ENCODE results near the gene PRPF19.

PRPF19 gene

GRCh38 chr11:60872124-60872960, 34.0 kb downstream of the PRPF19 start:
- no peak for DNase-seq

- DNase-seq: no peak
These were observed 34.9 kb downstream of the PRPF19 start for GRCh38 chr11:60871378-60872061.

- DNase-seq: no peak
These were observed 35.5 kb downstream of the PRPF19 start for GRCh38 chr11:60870733-60871377.

- no peak for DNase-seq
These were observed 36.1 kb downstream of the PRPF19 start for GRCh38 chr11:60870276-60870675.

GRCh38 chr11:60869451-60869825, 36.9 kb downstream of the PRPF19 start:
- DNase-seq: no peak

- DNase-seq: no peak
These were observed 37.5 kb downstream of the PRPF19 start for GRCh38 chr11:60868682-60869450.

GRCh38 chr11:60867871-60868681, 38.3 kb downstream of the PRPF19 start:
- no peak for DNase-seq

GRCh38 chr11:60866911-60867870, 39.2 kb downstream of the PRPF19 start, which contains the start of gene ZP1:
ZP1 (plus strand) TSS chr11:60867542; CDS start chr11:60867562, 20 bp downstream.
- DNase-seq: no peak

GRCh38 chr11:60864856-60865513, 41.4 kb downstream of the PRPF19 start:
- no peak for DNase-seq

GRCh38 chr11:60863550-60864521, 42.5 kb downstream of the PRPF19 start:
- no peak for DNase-seq

GRCh38 chr11:60862171-60862570, 44.2 kb downstream of the PRPF19 start:
- DNase-seq: no peak

- no peak for DNase-seq
These were observed 45.4 kb downstream of the PRPF19 start for GRCh38 chr11:60860943-60861342.

GRCh38 chr11:60859616-60860250, 46.7 kb downstream of the PRPF19 start:
- DNase-seq: no peak

- no peak for DNase-seq
These were observed 47.5 kb downstream of the PRPF19 start for GRCh38 chr11:60858731-60859464.

GRCh38 chr11:60858236-60858635, 48.1 kb downstream of the PRPF19 start:
- DNase-seq: no peak

GRCh38 chr11:60857378-60858232, 48.8 kb downstream of the PRPF19 start:
- no peak for DNase-seq

Data from cerebellar nuclear complex (tissue), 1 donor.